RPMI8226 (cell line): ENCODE data around the gene TP53BP2.
"Not testable (repeated sequence)": the region's sequence is repeated elsewhere in the genome, so short reads cannot be mapped to it uniquely, and the experiment has no call there.

Source experiments
- DNase-seq: peaks from one replicate; pipeline ENCODE4 v3.0.0-alpha.2; 2015

Gene TP53BP2

GRCh38 chr1:223829678-223830077 is 16.1 kb downstream of the TP53BP2 start:
- no peak for DNase-seq

GRCh38 chr1:223828162-223828848 is 17.4 kb downstream of the TP53BP2 start:
- DNase-seq, result no peak

GRCh38 chr1:223827193-223827663 is 18.5 kb downstream of the TP53BP2 start:
- no peak for DNase-seq

- no peak for DNase-seq
Measured at GRCh38 chr1:223825767-223826748, 19.7 kb downstream of the TP53BP2 start.

- DNase-seq, result no peak
Measured at GRCh38 chr1:223824712-223825111, 21.0 kb downstream of the TP53BP2 start.

GRCh38 chr1:223824287-223824686 is 21.5 kb downstream of the TP53BP2 start:
- DNase-seq, result no peak

- no peak for DNase-seq
Measured at GRCh38 chr1:223820971-223821370, 24.8 kb downstream of the TP53BP2 start.

GRCh38 chr1:223820515-223820858 is 25.3 kb downstream of the TP53BP2 start:
- DNase-seq, result no peak

GRCh38 chr1:223819730-223820514 is 25.8 kb downstream of the TP53BP2 start:
- no peak for DNase-seq

- not testable (repeated sequence) for DNase-seq
Measured at GRCh38 chr1:223817265-223817664, 28.5 kb downstream of the TP53BP2 start.

- DNase-seq, result no peak
Measured at GRCh38 chr1:223815865-223816264, 29.9 kb downstream of the TP53BP2 start.

GRCh38 chr1:223815020-223815853 is 30.5 kb downstream of the TP53BP2 start:
- no peak for DNase-seq

GRCh38 chr1:223813645-223814044 is 32.1 kb downstream of the TP53BP2 start:
- DNase-seq, result no peak

GRCh38 chr1:223811634-223812101 is 34.1 kb downstream of the TP53BP2 start:
- peak; percentile 8 for DNase-seq

- no peak for DNase-seq
Measured at GRCh38 chr1:223810586-223810985, 35.2 kb downstream of the TP53BP2 start.

GRCh38 chr1:223809905-223810304 is 35.8 kb downstream of the TP53BP2 start:
- DNase-seq, result not testable (repeated sequence)

- no peak for DNase-seq
Measured at GRCh38 chr1:223803211-223803610, 42.5 kb downstream of the TP53BP2 start.

- no peak for DNase-seq
Measured at GRCh38 chr1:223802602-223803001, 43.1 kb downstream of the TP53BP2 start.

GRCh38 chr1:223802032-223802431 is 43.7 kb downstream of the TP53BP2 start:
- DNase-seq, result no peak

- DNase-seq, result no peak
Measured at GRCh38 chr1:223796210-223796609, 49.5 kb downstream of the TP53BP2 start.

GRCh38 chr1:223794136-223794880 is 51.4 kb downstream of the TP53BP2 start:
- no peak for DNase-seq
